Smooth muscle cell (in vitro differentiated cells): ENCODE data around the gene ENTHD1. TPM values are rescaled to one million over a fixed set of nuclear protein-coding genes. Genes with fewer than 3 reads are reported as not detected.

Experiments
- DNase-seq: peaks from one replicate; lab custom pipeline; 2025; ENCODE audit not compliant: unreplicated experiment; lab: John Stamatoyannopoulos, UW
- H2AFZ ChIP-seq: fragments of 200-600 bp; sonication (generic); 2 replicates; pipeline ENCODE4 v1.6.0; 2016; ENCODE audit warnings: antibody characterized with exemption, low read depth, mild to moderate bottlenecking
- H3F3A ChIP-seq: fragments of 200-600 bp; sonication (generic); 2 replicates; pipeline ENCODE4 v1.6.0; 2017; ENCODE audit warnings: antibody characterized with exemption, low read depth
- H3K27ac ChIP-seq: fragments of 200-600 bp; sonication (generic); 2 replicates; pipeline ENCODE4 v1.5.1; 2016; ENCODE audit warnings: low read depth, mild to moderate bottlenecking
- H3K27me3 ChIP-seq: fragments of 200-600 bp; sonication (generic); 2 replicates; pipeline ENCODE4 v1.6.1; 2016; ENCODE audit warnings: low read depth, mild to moderate bottlenecking
- H3K36me3 ChIP-seq: fragments of 200-600 bp; sonication (generic); 2 replicates; pipeline ENCODE4 v1.5.1; 2016; ENCODE audit warnings: low read depth
- H3K4me1 ChIP-seq: fragments of 200-600 bp; sonication (generic); 2 replicates; pipeline ENCODE4 v1.5.1; 2016; ENCODE audit warnings: low read depth
- H3K4me2 ChIP-seq: fragments of 200-600 bp; sonication (generic); 2 replicates; pipeline ENCODE4 v1.6.0; 2016; ENCODE audit warnings: mild to moderate bottlenecking
- H3K4me3 ChIP-seq: fragments of 200-600 bp; sonication (generic); 2 replicates; pipeline ENCODE4 v1.5.1; 2016; ENCODE audit warnings: mild to moderate bottlenecking
- H3K79me2 ChIP-seq: fragments of 200-600 bp; sonication (generic); 2 replicates; pipeline ENCODE4 v1.6.0; 2016; ENCODE audit warnings: low read depth, mild to moderate bottlenecking
- H3K9ac ChIP-seq: fragments of 200-600 bp; sonication (generic); 2 replicates; pipeline ENCODE4 v1.6.0; 2016; ENCODE audit warnings: low read depth
- H3K9me3 ChIP-seq: fragments of 200-600 bp; sonication (generic); replicated peaks from 2 replicates; pipeline ENCODE4 v1.5.1; 2016; ENCODE audit warnings: low read depth
- H4K20me1 ChIP-seq: fragments of 200-600 bp; sonication (generic); 2 replicates; pipeline ENCODE4 v1.6.0; 2016; ENCODE audit warnings: low read depth
- CTCF ChIP-seq: fragments of 200-600 bp; sonication (generic); IDR thresholded peaks from 2 replicates; pipeline ENCODE4 v1.5.1; 2017; ENCODE audit warnings: borderline replicate concordance, mild to moderate bottlenecking, antibody characterized with exemption; ENCODE audit not compliant: insufficient read depth, poor library complexity, severe bottlenecking
- WGBS: methylation state at CpG from one replicate; pipeline ENCODE4 v1.1.7; 2016; ENCODE audit warnings: low lambda C conversion rate; 5-methylcytosine and 5-hydroxymethylcytosine counted together
- polyA plus RNA-seq: library from polyadenylated mRNA; unstranded; fragments of >200 nt; fragmentation: Nextera tagmentation; extraction: Ambion mirVana; gene quantifications from 2 replicates; pipeline ENCODE4 v1.2.1, GENCODE V29; 2016
- total RNA-seq: library from RNA; depleted of rRNA; stranded (reverse); fragments of >200 nt; gene quantifications from 2 replicates; pipeline ENCODE4 v1.2.3, GENCODE V29; 2014

The ENTHD1 gene
- total and polyA plus RNA-seq, 2 experiments from 2014 or later = not detected

- 38% methylated on average over 4 of the region's 4 CpGs for WGBS
- no peak overlapping the region for H3K4me2 ChIP-seq
- H3K27me3 ChIP-seq = peaks cover 23% of the 10 kb centered on the region
- no peaks in the 10 kb centered on the region for H3K79me2 ChIP-seq
- no peak overlapping the region for H3K27ac ChIP-seq
- H3K4me1 ChIP-seq = no peaks in the 10 kb centered on the region
- no peaks in the 10 kb centered on the region for H4K20me1 ChIP-seq
- no peaks in the 10 kb centered on the region for H3F3A ChIP-seq
- no peaks in the 10 kb centered on the region for H3K36me3 ChIP-seq
- H3K9ac ChIP-seq = no peak overlapping the region
- H3K4me3 ChIP-seq = no peak overlapping the region
- no peaks in the 10 kb centered on the region for H3K9me3 ChIP-seq
- TF ChIP-seq CTCF = no peak
- no peak for DNase-seq
- H2AFZ ChIP-seq = no peak overlapping the region
Measured at GRCh38 chr22:39773976-39774539, 119.5 kb downstream of the ENTHD1 start.

GRCh38 chr22:39773503-39773902, 120.1 kb downstream of the ENTHD1 start:
- no peak overlapping the region for H2AFZ ChIP-seq
- DNase-seq = no peak
- no peaks in the 10 kb centered on the region for H3K36me3 ChIP-seq
- no peak overlapping the region for H3K4me3 ChIP-seq
- no peak overlapping the region for H3K4me2 ChIP-seq
- H3K79me2 ChIP-seq = no peaks in the 10 kb centered on the region
- peaks cover 23% of the 10 kb centered on the region for H3K27me3 ChIP-seq
- no peak overlapping the region for H3K9ac ChIP-seq
- H4K20me1 ChIP-seq = no peaks in the 10 kb centered on the region
- no peaks in the 10 kb centered on the region for H3F3A ChIP-seq
- no peaks in the 10 kb centered on the region for H3K4me1 ChIP-seq
- TF ChIP-seq CTCF = no peak
- H3K9me3 ChIP-seq = no peaks in the 10 kb centered on the region
- H3K27ac ChIP-seq = no peak overlapping the region

GRCh38 chr22:39771486-39771885, 122.1 kb downstream of the ENTHD1 start:
- Histone ChIP-seq H3K9me3 (no peaks in the 10 kb centered on the region), H3K4me2 (no peak overlapping the region), H3F3A (no peaks in the 10 kb centered on the region), H3K27me3 (peaks cover 24% of the 10 kb centered on the region), H3K79me2 (no peaks in the 10 kb centered on the region), H3K27ac (no peak overlapping the region), H3K4me1 (no peaks in the 10 kb centered on the region), H2AFZ (no peak overlapping the region), H3K9ac (no peak overlapping the region), H3K4me3 (no peak overlapping the region), H3K36me3 (no peaks in the 10 kb centered on the region), H4K20me1 (no peaks in the 10 kb centered on the region)
- WGBS = 92% methylated on average over 2 of the region's 2 CpGs
- no peak for TF ChIP-seq CTCF
- no peak for DNase-seq

GRCh38 chr22:39765661-39766060, 127.9 kb downstream of the ENTHD1 start:
- 85% methylated on average over 2 of the region's 2 CpGs for WGBS
- no peak overlapping the region for H3K27ac ChIP-seq

More at GRCh38 chr22:39765661-39766060, 127.9 kb downstream of the ENTHD1 start:
- H3K79me2 ChIP-seq = no peaks in the 10 kb centered on the region
- peaks cover 35% of the 10 kb centered on the region for H3K27me3 ChIP-seq
- H3K4me2 ChIP-seq = no peak overlapping the region
- no peaks in the 10 kb centered on the region for H3K9me3 ChIP-seq
- no peaks in the 10 kb centered on the region for H3K4me1 ChIP-seq
- H4K20me1 ChIP-seq = no peaks in the 10 kb centered on the region
- no peak for TF ChIP-seq CTCF
- no peak overlapping the region for H3K9ac ChIP-seq
- no peak overlapping the region for H2AFZ ChIP-seq
- DNase-seq = no peak
- H3F3A ChIP-seq = no peaks in the 10 kb centered on the region
- H3K36me3 ChIP-seq = no peaks in the 10 kb centered on the region
- H3K4me3 ChIP-seq = no peak overlapping the region
